ENCODE data around the gene ATN1.

The ATN1 gene

DNA sequence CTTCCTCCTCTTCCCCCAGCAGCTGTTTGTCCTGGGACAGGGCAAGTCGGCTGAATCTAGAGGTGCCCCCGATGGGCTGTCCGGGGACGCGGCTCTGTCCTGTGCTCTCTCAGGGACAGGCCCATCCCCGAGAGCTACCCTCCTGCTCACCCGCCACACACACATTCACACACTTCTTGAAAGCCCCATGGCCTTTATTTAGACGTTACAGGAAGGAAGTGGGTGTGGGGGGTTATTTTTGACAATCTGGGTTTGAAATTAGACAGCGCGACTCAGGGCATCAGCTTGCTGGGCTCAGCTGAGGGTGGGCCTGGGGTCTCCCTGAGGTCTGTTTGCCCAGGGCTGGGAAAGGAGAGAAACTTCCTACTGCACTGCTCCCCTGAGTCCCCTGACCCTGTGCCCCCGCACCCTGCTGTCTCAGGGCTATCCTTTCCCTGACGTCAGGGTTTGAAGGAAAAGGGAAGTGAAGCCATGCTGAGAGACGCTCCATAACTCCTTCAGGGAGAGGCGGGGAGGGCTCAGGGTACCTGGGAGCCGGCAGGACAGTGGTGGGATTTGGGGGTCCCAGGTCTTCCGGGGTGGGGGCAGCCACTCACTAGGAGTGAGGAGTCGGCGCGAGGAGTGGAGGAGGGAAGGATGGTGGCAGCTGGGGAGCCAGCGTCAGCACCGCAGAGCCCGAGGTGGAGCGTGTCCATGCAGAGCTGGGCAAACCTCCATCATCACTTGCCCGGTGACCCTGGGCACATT, 31.5 kb downstream of the ATN1 start:
- DNase-seq, result no peak

DNA sequence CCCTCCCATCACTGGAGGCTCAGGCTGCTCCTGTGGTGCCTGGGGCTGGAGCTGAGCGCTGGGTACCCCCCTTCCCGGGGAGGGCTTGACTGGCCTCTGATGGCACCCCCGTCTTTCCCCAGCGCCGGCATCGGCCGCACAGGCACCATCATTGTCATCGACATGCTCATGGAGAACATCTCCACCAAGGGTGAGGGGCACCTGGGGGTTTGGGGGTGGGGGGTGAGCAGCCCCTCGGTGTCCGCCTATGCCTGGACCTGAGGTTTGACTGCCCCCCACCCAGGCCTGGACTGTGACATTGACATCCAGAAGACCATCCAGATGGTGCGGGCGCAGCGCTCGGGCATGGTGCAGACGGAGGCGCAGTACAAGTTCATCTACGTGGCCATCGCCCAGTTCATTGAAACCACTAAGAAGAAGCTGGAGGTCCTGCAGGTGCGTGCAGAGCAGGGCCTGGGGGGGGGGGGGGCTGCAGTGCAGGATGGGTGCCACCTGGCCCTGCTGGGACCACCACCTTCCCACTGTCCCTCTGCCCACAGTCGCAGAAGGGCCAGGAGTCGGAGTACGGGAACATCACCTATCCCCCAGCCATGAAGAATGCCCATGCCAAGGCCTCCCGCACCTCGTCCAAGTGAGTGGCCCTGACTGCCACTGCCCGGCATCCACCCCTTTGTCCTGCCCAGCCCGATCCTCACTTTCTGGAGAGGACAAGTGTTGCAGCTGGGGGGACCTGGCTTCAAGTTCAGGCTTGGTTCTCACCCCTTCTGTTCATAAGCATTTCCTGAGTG, 32.2 kb downstream of the ATN1 start:
- DNase-seq, result no peak

DNA sequence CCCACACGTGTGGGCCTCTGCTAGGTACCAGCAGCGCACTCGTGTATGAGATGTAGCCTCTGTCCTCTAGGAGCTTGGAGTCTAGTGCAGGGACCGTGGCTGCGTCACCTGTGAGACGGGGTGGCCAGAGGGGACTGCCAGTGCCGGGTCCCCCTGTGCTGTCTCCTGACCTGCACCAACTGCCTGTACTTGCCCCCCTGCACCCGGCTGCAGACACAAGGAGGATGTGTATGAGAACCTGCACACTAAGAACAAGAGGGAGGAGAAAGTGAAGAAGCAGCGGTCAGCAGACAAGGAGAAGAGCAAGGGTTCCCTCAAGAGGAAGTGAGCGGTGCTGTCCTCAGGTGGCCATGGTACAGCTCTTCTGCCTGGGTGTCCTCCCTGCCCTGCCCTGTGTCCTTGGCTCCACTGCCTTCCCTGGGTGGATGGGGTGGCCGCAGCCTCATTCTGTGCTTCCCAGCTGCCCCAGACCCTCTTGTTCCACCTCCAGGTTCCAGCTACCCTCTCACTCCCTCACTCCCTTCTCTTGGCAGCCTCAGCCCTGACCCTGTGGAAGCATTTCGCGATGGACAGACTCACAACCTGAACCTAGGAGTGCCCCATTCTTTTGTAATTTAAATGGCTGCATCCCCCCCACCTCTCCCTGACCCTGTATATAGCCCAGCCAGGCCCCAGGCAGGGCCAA, 33.0 kb downstream of the ATN1 start:
- no peak for DNase-seq

DNA sequence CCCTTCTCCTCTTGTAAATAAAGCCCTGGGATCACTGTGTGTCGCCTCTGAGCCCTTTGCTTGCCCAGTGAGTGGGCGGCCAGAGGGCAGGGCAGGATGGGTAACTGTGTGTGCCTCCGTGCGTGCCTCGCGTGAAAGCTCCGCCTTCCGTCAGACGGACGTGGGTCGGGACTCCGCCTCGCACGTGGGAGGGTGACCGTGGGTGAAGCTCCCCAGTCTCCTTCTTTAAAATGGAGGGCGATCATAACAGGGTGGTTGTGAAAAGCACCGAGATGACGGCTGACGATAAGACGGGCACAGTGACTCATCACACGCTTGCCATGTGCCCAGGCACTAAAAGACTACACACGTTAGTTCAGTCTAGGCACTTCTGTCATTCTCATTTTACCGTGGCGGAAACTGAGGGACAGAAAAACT, 33.5 kb downstream of the ATN1 start:
- no peak for DNase-seq

DNA sequence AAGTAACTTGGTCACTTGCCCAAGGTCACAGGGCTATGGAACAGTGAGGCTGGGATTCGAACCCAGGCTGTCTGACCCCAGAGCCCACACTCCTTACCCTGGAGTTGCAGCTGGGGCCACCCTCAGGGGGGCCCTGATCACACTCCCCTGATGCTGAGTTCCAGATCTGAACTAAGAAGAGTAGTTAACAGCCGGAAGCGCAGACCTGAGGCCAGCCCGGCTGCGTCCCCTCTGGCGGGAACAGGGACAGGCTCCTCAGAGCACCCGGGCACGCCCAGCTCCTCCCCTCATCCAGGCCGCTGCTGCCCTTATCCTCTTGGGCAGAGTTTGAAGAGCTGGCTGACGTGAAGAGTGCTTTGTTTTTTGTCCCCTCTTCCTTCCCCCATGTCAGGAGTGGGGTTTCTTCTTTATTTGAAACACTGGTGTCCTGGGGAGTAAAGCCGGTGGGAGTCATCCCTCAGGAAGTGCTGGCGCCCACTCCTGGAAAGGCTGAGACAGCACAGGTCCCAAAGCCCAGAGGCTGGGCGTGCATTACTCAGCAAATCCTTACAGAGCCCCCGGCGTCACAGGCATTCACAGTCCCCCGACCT, 34.0 kb downstream of the ATN1 start:
- peak; percentile 88 for DNase-seq

DNA sequence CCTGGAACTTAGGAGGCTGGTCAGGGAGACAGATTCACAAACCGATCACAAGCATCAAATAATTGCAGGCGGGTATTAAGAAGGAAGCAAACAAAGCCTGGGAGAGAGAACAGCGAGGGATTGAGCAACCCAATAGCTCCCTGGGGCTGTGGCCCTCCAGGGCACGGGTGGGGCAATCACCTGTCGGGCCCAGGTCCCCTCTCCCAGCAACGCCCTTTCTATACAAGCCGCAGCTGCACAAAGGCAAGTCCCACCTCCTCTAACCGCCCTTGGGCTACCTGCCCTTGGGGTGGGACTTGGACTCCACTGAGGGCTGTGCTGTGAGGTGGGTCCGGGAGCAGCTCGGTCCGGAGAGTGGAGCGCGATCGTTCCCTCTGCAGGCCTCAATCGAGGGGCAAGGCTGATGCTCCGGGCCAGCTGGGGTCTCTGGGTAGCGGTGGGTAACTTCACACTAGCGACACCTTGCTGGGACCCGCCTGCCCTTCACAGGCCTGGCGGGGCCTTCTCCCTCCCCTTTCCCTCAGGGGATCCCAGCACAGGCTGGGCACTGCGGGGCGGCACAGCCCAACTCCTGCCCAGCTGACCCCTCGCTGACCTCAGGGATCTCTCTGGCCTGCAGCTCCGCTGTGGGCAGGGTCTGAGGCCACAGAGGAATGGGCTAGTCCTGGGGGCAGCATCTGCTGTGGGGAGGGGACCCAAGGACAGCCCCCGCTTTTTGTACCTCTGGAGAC, 34.7 kb downstream of the ATN1 start:
- peak; percentile 85 for DNase-seq

DNA sequence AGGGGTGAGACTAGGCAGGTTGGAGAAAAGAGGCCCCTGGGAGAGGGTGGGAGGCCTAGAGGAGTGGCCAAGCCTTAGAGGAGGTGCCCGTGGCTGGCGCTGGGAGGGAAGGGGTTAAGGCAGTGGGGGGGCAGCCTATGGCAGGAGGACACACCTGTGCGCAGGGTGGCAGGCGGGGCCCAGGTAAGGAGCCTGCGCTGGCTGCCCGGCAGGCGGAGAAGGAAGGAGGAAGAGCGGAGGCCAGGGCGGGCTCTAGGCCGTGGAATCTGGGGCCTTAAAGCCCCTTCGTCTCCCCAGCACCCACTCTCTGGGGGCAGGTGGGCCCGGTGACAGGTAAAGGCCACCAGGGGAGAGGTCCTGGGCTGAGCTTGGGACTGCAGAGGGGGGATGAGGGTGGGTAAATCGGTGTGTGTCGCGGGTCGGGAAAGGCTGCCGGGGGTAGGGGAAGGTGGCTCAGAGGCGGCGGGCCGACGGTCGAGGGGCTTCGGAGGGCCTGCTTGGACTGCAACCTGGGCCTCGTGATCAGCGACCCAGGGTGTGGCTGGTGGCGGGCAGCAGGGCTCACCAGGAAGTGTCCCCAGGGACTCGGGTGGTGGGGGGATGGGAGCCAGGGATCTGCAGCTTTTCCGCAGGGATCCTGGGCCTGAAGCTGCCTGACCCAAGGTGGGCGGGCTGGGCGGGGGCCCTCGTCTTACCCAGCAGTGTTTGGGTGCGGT, 35.4 kb downstream of the ATN1 start:
- peak; percentile 94 for DNase-seq

DNA sequence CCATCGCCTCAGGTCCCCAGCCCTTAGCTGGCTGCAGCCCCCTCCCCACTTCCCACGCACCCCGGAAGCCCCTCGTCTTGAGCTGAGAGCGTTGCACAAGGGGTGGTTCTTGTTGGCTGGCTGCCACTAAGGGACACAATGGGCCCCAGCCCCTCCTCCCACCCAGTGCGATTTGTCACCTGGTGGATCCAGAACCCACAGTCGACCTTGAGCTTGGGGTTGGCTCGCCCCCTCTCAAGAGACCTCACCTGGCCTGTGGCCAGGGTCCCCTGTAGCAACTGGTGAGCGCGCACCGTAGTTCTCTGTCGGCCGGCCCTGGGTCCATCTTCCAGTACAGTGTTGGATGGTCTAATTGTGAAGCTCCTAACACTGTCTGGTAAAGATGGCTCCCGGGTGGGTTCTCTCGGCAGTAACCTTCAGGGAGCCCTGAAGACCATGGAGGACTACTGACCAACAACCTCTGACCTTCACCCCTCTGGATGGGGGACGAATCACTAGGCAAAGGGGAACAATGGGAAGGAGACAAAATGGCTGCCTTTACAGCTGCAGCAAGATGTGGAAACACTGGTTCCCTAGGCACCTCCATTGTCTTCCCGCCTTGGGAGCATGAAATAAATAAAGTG, 36.1 kb downstream of the ATN1 start:
- peak; percentile 38 for DNase-seq

DNA sequence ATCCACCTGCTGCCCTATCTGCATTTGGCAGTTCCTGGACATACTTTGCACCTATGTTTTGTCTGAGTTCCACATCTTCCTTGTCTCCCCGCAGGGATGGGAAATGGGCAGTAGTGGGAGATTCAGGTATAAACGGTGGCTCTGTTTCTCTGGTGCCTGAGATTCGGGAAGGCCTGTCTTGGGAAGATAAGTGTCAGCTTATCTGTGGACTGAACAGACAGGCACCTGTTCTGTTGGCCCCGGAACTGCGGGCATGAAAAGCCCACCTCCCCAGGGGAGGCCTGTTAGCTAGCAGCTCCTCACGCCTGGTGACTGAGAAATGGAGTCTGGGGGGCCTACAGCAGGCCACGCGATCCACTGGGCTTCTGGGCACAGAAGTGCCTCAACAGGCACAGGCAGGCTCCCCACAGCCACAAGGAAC, 36.9 kb downstream of the ATN1 start:
- DNase-seq, result no peak

DNA sequence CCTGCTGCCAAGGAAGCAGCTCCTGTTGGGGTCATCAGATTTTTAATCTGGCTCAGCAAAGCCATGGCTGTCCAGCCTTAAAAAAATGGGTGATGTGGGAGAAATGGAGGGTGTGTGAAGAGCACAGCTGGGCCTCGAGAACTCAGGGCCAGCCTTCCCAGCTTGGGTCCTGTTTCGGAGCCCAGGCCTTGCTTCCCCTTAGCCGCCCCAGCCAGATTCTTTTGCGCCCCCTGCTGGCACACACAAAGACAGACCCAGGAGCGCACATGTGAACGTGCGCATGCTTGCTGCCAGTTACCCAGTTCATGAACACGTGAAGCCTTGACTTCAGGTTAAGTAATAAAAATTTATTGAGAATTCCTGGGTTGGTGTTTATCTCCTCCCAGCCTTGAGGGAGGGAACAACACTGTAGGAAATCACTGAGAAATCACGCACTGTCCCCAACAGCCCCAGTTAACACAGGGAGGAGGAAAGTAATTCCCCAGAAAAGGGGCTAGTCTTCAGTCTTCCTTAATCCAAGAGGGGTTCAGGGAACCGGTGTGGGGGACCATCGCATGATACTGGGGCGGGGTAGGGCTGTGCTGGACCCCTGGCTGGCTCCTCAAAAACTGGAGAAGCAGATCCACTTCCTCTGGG, 37.4 kb downstream of the ATN1 start:
- DNase-seq, result peak; percentile 85

DNA sequence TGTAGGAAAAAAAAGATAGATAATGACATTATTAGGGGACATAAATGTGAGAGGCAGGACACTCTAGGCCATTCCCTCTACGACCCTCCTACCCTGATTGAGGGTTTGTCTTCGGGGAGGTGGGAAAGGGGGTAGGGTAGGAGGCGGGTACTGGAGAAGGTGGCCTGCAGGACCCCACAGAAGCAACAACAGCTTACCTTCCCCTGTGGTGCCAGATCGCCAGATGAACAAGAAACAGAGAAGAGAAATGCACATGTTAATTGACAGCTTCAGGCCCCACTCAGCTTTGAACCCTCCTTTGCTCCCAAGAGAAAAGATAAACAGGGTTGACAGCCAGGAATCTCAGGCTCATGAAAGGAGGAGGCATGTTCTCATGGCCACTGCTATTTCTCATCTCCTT, 38.0 kb downstream of the ATN1 start:
- no peak for DNase-seq

DNA sequence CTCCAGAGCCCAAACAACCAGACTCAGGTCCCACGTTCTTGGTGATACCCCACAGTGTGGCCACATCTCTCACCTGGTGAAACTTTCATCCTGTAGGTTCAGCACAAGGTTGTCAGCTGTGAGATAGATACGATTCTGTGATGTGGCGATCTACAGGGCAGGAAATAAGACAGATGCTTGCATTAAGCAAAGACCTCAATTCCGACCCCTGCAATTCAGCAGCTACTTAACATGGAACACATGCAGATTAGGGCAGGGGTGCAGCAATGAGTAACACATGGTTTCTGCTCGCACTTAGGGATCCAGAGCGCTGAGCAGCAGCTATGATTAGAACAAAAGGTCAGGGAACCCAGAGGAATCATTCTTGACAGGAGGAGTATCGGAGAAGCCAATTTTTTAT, 38.6 kb downstream of the ATN1 start:
- no peak for DNase-seq

DNA sequence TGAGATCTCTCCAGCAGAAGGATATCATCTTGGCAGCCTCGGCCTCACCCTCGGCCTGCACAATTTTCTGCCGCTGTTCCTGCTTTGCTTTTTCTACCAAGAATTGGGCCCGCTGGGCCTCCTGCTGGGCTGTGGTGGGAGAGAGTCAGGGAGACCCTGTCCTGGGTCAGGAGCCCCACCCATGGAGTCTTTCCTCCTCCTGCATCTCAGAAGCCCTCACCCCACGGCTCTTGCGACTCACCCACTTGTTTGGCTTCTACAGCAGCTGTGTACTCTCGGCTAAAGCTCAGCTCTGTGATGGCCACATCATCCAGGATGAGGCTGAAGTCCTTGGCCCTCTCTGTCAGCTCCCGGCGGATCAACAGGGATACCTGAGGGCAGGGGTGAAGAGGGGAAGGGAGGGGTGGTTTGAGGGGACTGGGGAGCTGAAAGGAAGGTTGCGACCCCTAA, 39.9 kb downstream of the ATN1 start:
- no peak for DNase-seq

DNA sequence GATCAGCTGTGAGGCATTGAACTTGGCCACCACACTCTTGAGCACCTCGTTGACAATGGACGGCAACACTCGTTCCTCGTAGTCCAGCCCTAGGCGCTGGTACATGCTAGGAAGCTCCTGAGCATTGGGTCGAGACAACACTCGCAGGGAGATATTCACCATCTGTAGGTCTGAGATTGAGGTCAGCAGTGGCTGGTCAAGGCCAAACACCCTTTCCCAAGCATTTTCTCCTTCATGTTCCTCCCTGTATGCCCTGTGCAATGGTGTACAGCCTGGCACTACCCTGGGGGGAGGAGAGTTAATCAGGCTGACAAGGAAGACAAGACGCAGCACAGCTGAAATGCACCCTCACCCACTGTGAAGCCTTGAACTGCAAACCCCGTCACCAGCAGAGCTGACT, 40.7 kb downstream of the ATN1 start:
- DNase-seq, result no peak

DNA sequence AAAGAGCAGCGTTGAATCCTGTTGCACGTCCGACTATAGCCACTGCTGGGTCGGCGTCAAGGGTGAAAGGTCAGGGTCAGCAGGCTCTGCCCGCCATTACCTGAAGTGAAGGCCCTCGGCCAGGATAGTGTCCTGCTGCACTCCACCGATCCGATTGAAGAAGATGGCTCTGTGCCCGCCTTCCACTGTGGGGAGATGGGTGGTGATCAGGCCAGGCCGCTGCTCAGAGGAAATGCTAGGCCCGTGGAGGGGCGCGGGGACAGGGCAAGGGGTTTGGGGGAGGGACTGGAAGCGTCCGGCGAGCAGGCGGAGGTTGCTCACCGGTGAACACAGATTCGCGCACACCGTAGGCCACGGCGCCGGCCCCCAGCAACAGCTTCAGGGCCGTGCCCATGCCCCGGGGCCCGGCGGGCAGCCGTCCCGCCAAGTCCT, 42.4 kb downstream of the ATN1 start:
- peak; percentile 8 for DNase-seq

DNA sequence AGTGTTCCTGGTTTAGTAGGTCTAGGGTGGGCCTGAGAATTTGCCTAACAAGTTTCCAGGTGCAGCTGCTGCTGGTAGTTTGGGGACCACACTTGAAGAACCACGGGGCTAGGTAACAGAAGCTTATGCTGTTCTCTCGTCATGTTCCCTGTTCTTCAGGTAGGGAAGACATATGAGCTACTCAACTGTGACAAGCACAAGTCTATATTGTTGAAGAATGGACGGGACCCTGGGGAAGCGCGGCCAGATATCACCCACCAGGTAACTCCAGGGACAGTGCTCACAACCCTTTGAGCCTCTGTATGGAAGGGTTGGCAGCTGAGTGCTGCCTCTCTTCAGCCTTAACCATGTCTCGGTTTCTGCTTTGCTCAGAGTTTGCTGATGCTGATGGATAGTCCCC, 46.4 kb downstream of the ATN1 start:
- DNase-seq, result no peak

DNA sequence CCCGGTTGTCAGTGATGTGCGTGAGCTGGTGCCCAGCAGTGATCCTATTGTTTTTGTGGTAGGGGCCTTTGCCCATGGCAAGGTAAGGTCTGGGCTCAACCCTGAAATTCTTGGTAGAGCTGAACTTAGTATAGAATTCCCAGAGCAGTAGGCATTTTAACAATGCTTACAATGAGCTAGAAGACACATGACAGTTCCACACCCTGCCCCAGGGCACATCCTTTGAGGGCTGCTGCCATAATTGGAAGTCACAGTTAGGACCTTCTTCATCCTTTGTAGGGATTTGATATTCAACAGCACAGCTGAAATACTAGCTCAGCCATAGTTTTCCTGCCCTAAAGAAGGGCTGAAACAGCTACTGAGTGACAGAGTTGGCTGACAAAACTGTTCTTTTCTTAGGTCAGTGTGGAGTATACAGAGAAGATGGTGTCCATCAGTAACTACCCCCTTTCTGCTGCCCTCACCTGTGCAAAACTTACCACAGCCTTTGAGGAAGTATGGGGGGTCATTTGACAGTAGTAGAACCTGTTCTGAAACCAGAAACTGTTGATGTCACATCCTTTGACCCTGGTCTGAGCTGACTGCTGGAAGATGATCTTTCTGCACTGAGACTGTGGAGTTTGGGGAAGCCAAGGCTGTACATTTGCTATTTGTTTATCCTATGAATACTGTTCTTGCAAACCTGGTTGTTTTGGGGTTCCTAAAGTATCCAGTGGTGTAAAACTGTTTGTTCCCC, 47.7 kb downstream of the ATN1 start:
- no peak for DNase-seq

DNA sequence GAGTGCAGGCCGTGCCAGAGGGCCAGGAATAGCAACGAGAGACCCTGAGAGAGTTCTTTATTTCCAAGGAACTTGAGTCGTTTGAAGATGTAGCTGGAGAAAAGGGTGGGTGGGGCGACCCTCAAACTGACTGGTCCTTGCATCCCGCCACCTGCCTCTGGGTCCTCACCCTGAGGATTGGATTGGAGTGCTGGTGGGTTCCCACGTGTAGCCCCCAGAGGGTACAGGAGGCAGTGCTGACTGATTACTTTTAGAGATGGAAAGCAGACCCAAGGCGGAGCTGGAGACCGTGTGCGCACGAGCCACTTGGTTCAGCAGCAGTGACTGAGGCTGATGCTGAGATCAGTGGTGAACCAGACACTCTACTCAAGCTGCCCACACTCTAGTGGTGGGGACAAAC, 49.9 kb downstream of the ATN1 start:
- no peak for DNase-seq

DNA sequence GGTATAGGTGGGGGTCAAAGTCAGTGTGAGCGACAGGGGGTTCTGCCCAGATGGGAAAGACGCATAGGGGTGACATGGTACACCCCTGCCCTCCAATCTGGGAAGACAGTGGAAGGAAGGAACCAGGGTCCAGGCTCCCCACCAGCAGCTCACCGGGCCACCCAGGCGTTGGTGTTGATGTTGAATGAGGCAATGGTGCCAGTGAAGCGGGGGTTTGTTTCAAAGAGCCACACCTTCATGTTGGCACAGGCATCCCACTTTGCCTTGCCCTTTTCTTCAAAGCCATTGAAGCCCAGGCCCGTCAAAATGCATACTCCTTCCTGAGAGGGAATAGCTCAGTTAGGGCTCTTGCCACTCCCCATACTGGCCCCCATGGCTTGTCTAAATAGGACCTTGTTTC, 50.4 kb downstream of the ATN1 start:
- DNase-seq, result no peak

DNA sequence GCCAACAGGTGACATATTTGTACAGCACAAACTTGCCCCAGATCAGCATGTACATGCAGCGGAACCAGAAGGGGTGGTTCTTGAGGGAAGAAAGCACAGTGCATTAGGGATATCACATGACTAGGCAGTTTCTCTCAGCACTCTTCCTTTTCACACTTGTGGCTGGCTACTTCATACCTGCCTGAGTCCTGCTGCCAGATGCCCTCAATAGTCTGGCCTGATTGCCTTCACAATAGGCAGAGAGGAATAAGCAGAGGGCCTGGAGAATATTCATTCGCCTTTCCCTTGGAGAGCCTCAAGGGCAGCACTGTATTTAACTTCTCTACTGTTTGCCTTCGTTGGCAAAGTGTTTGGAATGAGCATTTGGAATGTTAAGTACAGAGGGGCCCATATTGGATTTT, 50.9 kb downstream of the ATN1 start:
- DNase-seq, result no peak
